ENCODE results near the gene SURF1.
"Not testable (repeated sequence)": the region's sequence is repeated elsewhere in the genome, so short reads cannot be mapped to it uniquely, and the experiment has no call there.

DNA sequence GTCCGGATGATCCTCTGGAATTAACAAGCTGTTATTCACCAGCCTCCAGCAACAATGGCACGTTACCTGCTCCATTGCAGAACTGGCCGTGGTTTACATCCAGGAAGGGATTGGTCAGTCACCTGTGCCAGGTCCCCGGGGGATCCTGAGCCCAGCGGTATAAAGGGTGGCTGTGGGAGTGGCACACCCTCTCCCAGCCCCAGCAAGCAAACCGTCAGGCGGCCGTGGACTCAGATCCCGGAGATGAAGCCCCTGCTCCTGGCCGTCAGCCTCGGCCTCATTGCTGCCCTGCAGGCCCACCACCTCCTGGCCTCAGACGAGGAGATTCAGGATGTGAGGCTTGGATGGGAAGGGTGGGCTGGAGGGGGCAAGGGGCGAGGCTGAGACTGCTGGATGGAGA, 38.7 kb downstream of the SURF1 start:
- not testable (repeated sequence) for TF ChIP-seq TAF1, POLR2A, SPI1, POLR2AphosphoS5, POU2F2 (IDR thresholded peaks at IDR 0.05; ENCODE audit: low read depth, low read length)

Data from GM12891 (cell line).